HEK293T (cell line): ENCODE data around the gene ABCC8.

Experiments
- ARNT ChIP-seq: fragments of 450-650 bp; IDR thresholded peaks from 2 replicates; pipeline ENCODE4 v1.6.1; 2017; ENCODE audit warnings: mild to moderate bottlenecking
- BHLHE40 ChIP-seq: fragments of 450-650 bp; IDR thresholded peaks from 2 replicates; pipeline ENCODE4 v1.6.1; 2016; ENCODE audit warnings: mild to moderate bottlenecking, moderate library complexity, borderline replicate concordance
- CTBP1 ChIP-seq: fragments of 450-650 bp; IDR thresholded peaks from 2 replicates; pipeline ENCODE4 v1.6.1; 2016; ENCODE audit warnings: borderline replicate concordance
- ELF4 ChIP-seq: fragments of 450-650 bp; IDR thresholded peaks from 2 replicates; pipeline ENCODE4 v1.6.1; 2017; ENCODE audit warnings: antibody characterized with exemption
- FOXA1 ChIP-seq: fragments of 450-650 bp; IDR thresholded peaks from 2 replicates; pipeline ENCODE4 v1.6.1; 2016; ENCODE audit warnings: mild to moderate bottlenecking
- FOXK2 ChIP-seq: fragments of 450-650 bp; IDR thresholded peaks from 2 replicates; pipeline ENCODE4 v1.6.1; 2016; ENCODE audit warnings: mild to moderate bottlenecking
- FOXM1 ChIP-seq: fragments of 450-650 bp; IDR thresholded peaks from 2 replicates; pipeline ENCODE4 v1.6.1; 2017; ENCODE audit warnings: mild to moderate bottlenecking, borderline replicate concordance
- HDGF ChIP-seq: fragments of 450-650 bp; IDR thresholded peaks from 2 replicates; pipeline ENCODE4 v1.6.1; 2017; ENCODE audit warnings: antibody characterized with exemption, borderline replicate concordance
- L3MBTL2 ChIP-seq: fragments of 450-650 bp; conservative IDR thresholded peaks from 2 replicates; pipeline ENCODE4 v1.6.1; 2016; ENCODE audit warnings: mild to moderate bottlenecking
- LEF1 ChIP-seq: fragments of 450-650 bp; IDR thresholded peaks from 2 replicates; pipeline ENCODE4 v1.6.1; 2017; ENCODE audit warnings: mild to moderate bottlenecking, borderline replicate concordance
- NFRKB ChIP-seq: fragments of 450-650 bp; IDR thresholded peaks from 2 replicates; pipeline ENCODE4 v1.6.1; 2016; ENCODE audit warnings: mild to moderate bottlenecking, moderate library complexity
- SP1 ChIP-seq: fragments of 450-650 bp; IDR thresholded peaks from 2 replicates; pipeline ENCODE4 v1.6.1; 2017
- TARDBP ChIP-seq: fragments of 450-650 bp; IDR thresholded peaks from 2 replicates; pipeline ENCODE4 v1.6.1; 2016
- ZNF384 ChIP-seq: fragments of 450-650 bp; IDR thresholded peaks from 2 replicates; pipeline ENCODE4 v1.6.1; 2016

DNA sequence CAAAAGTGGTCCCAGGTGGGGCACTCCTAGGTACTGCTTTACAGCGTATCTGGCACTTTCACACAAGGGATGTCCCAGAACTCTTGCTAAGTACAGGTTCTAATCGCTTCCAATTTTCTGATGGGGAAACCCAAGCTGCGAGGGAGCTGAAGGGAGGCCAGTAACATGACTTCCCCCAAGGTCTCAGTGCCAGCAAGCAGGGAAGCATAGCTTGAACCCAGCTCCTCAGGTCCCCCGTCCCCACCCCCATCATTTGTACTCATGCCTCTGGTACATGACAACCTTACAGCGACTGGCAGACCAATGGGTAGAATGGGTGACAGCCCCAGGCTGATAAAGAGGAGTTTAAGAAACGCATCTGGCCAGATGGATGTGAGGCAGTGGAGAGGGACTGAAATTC is 716 bp upstream of the ABCC8 start:
- TF ChIP-seq TARDBP = no peak
- no peak for TF ChIP-seq SP1
- TF ChIP-seq FOXA1 = no peak
- no peak for TF ChIP-seq L3MBTL2
- no peak for TF ChIP-seq LEF1
- TF ChIP-seq FOXK2 = no peak
- no peak for TF ChIP-seq BHLHE40
- TF ChIP-seq FOXM1 = no peak
- no peak for TF ChIP-seq NFRKB
- no peak for TF ChIP-seq ELF4
- no peak for TF ChIP-seq ZNF384
- TF ChIP-seq HDGF = no peak
- no peak for TF ChIP-seq CTBP1
- no peak for TF ChIP-seq ARNT
